Measurements from ENCODE around the gene HRH2.

DNA sequence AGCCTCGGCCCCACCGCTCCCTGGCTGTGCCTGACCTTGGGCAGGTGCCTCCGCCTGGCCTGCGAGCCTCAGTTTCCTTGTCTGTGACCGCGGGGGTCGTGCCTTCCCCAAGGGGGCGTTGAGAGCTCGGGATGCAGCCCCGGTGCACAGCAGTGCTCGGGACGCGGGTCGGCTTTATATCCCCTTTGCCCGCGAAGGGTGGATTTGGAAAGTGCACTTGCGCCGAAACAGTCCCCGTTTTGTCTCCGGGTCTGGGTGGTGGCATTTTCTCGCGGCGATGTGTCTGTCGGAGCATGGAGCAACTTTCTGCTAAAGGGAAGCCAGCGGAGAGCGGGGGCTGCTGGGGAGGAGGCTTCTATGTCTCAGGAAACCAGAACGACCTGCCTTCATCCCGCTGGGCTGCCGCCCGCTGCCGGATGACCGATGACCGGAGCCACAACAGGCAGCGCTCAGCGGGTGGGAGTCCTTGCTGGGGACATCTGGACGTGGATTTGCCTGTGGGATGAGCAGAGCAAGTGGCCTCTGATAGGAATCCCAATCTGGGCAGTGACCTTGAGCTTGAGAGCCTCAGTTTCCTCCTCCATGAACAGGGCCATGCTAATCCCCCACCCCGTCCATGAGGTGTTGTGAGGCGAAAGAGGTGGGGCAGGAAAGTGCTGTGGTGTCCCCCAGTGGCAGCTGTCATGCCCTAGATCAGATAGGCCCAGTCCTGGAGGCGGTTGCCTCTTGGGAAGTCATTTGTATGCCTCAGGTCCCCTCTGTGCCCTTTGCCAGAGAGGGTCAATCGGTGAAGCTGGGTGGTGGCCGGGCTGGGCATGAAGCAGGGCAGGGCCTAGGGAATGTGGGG is 651 bp downstream of the HRH2 start:
- no peak for TF ChIP-seq POLR2A (IDR thresholded peaks at IDR 0.05)
- TF ChIP-seq, protein P1, sequence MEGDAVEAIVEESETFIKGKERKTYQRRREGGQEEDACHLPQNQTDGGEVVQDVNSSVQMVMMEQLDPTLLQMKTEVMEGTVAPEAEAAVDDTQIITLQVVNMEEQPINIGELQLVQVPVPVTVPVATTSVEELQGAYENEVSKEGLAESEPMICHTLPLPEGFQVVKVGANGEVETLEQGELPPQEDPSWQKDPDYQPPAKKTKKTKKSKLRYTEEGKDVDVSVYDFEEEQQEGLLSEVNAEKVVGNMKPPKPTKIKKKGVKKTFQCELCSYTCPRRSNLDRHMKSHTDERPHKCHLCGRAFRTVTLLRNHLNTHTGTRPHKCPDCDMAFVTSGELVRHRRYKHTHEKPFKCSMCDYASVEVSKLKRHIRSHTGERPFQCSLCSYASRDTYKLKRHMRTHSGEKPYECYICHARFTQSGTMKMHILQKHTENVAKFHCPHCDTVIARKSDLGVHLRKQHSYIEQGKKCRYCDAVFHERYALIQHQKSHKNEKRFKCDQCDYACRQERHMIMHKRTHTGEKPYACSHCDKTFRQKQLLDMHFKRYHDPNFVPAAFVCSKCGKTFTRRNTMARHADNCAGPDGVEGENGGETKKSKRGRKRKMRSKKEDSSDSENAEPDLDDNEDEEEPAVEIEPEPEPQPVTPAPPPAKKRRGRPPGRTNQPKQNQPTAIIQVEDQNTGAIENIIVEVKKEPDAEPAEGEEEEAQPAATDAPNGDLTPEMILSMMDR (IDR thresholded peaks at IDR 0.05) = no peak

All from lower leg skin (tissue), 3 donors.